ENCODE data around the gene DHRS7. TPM values are rescaled to one million over a fixed set of nuclear protein-coding genes. Genes with fewer than 3 reads are reported as not detected.
"Not testable (repeated sequence)": the region's sequence is repeated elsewhere in the genome, so short reads cannot be mapped to it uniquely, and the experiment has no call there.

The DHRS7 gene
- polyA plus RNA-seq, 2 donors, result 33.3 to 37.5 TPM

DNA sequence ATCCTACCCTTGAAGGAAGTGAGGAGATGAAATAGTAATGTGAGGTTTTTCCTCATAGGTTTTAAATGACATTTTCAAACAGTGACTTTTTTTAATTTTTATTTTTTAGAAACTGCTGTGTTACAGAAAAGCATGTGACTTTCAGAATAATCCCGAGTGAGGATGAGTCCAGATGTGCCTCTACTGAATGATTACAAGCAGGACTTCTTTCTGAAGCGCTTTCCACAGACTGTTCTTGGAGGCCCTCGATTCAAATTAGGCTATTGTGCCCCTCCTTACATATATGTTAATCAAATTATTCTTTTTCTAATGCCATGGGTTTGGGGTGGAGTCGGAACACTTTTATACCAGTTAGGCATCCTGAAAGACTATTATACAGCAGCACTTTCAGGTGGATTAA lies 57.7 kb downstream of the DHRS7 start:
- H3K4me1 ChIP-seq (ENCODE audit: control insufficient read depth in 2 of 2, insufficient read depth in 2 of 2, low read length in 1 of 2), result no peaks in the 10 kb centered on the region
- no peak overlapping the region for H3K27ac ChIP-seq (ENCODE audit: low read depth in 2 of 2, low read length in 1 of 2)
- 86 to 87% methylated on average over 4 of the region's 4 CpGs for WGBS, 2 donors

GRCh38 chr14:60106339-60106738 lies 58.9 kb downstream of the DHRS7 start:
- Histone ChIP-seq H3K36me3 (ENCODE audit: control insufficient read depth in 2 of 2, insufficient read depth in 2 of 2, low read length in 1 of 2) (no peaks in the 10 kb centered on the region), H3K27me3 (ENCODE audit: control insufficient read depth in 1 of 2, insufficient read depth in 2 of 2, low read length in 2 of 2) (no peaks in the 10 kb centered on the region), H3K9me3 (ENCODE audit: control insufficient read depth in 2 of 2, insufficient read depth in 1 of 2, low read depth in 1 of 2, low read length in 1 of 2) (no peaks in the 10 kb centered on the region), H3K4me3 (ENCODE audit: low read depth in 1 of 2, low read length in 2 of 2) (no peak overlapping the region), H3K4me1 (ENCODE audit: control insufficient read depth in 2 of 2, insufficient read depth in 2 of 2, low read length in 1 of 2) (no peaks in the 10 kb centered on the region), H3K27ac (ENCODE audit: low read depth in 2 of 2, low read length in 1 of 2) (no peak overlapping the region)
- WGBS, 2 donors, result 58 to 74% methylated on average over 2 of the region's 2 CpGs

More for the DNA sequence above, 57.7 kb downstream of the DHRS7 start:
- Histone ChIP-seq H3K36me3 (ENCODE audit: control insufficient read depth in 2 of 2, insufficient read depth in 2 of 2, low read length in 1 of 2) (no peaks in the 10 kb centered on the region), H3K27me3 (ENCODE audit: control insufficient read depth in 1 of 2, insufficient read depth in 2 of 2, low read length in 2 of 2) (no peaks in the 10 kb centered on the region), H3K4me3 (ENCODE audit: low read depth in 1 of 2, low read length in 2 of 2) (no peak overlapping the region), H3K9me3 (ENCODE audit: control insufficient read depth in 2 of 2, insufficient read depth in 1 of 2, low read depth in 1 of 2, low read length in 1 of 2) (no peaks in the 10 kb centered on the region)

DNA sequence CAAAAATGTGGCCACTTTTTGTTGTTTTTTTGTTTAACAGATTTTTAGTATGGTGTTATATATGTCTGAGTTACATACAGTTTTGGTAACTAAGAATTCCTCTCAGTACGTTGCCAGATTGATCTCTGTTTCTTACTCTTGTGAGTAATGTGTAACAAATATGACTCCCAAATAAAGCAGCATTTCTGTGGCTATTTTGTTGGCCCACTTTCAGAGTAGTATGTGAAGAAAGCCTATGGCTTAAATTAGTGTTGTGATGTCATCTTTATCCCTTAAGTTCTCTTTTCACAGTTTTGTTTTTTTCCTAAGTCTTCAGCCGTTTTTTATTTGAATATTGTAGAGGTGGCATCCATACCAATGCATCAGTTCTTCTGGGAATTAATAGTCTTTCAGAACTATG lies 62.8 kb downstream of the DHRS7 start:
- Histone ChIP-seq H3K4me1 (ENCODE audit: control insufficient read depth in 2 of 2, insufficient read depth in 2 of 2, low read length in 1 of 2) (no peaks in the 10 kb centered on the region), H3K27ac (ENCODE audit: low read depth in 2 of 2, low read length in 1 of 2) (no peak overlapping the region)
- 30 to 50% methylated on average over 2 of the region's 2 CpGs for WGBS, 2 donors

DNA sequence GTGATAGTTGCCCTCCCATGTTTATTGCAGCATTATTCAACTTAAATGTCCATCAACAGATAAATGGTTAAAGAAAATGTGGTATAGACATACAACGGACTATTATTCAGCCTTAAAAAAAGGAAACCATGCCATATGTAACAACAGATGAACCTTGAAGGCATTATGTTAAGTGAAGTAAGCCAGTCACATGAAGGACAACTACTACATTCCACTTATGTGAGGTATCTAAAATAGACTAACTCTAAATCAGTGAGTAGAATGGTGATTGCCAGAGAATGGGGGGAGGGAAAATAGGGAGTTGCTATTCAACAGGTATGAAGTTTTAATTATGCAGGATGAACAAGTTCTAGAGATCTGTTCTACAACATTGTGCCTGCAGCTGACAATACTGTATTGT lies 63.4 kb downstream of the DHRS7 start:
- Histone ChIP-seq H3K27me3 (ENCODE audit: control insufficient read depth in 1 of 2, insufficient read depth in 2 of 2, low read length in 2 of 2) (no peaks in the 10 kb centered on the region), H3K9me3 (ENCODE audit: control insufficient read depth in 2 of 2, insufficient read depth in 1 of 2, low read depth in 1 of 2, low read length in 1 of 2) (no peaks in the 10 kb centered on the region), H3K36me3 (ENCODE audit: control insufficient read depth in 2 of 2, insufficient read depth in 2 of 2, low read length in 1 of 2) (no peaks in the 10 kb centered on the region), H3K4me3 (ENCODE audit: low read depth in 1 of 2, low read length in 2 of 2) (no peak overlapping the region), H3K27ac (ENCODE audit: low read depth in 2 of 2, low read length in 1 of 2) (no peak overlapping the region), H3K4me1 (ENCODE audit: control insufficient read depth in 2 of 2, insufficient read depth in 2 of 2, low read length in 1 of 2) (no peaks in the 10 kb centered on the region)
- 96 to 98% methylated on average over 1 of the region's 1 CpG for WGBS, 2 donors

More for the DNA sequence above, 62.8 kb downstream of the DHRS7 start:
- Histone ChIP-seq H3K27me3 (ENCODE audit: control insufficient read depth in 1 of 2, insufficient read depth in 2 of 2, low read length in 2 of 2) (no peaks in the 10 kb centered on the region), H3K4me3 (ENCODE audit: low read depth in 1 of 2, low read length in 2 of 2) (no peak overlapping the region), H3K9me3 (ENCODE audit: control insufficient read depth in 2 of 2, insufficient read depth in 1 of 2, low read depth in 1 of 2, low read length in 1 of 2) (no peaks in the 10 kb centered on the region), H3K36me3 (ENCODE audit: control insufficient read depth in 2 of 2, insufficient read depth in 2 of 2, low read length in 1 of 2) (no peaks in the 10 kb centered on the region)

DNA sequence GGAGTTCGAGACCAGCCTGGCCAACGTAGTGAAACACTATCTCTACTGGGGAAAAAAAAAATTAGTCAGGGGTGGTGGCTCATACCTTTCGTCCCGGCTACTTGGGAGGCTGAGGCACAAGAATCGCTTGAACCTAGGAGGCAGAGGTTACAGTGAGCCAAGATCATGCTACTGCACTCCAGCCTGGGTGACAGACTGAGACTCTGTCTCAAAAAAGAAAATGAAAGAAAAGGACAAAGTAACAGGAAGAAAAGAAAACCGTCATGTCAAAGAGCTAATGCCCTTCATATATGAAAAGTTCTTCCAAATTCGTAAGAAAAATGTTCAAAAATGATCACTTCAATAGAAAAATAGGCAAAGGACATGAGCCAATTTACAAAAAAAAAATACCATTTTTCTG lies 65.3 kb downstream of the DHRS7 start:
- 94 to 96% methylated on average over 7 of the region's 7 CpGs for WGBS, 2 donors
- H3K27ac ChIP-seq (ENCODE audit: low read depth in 2 of 2, low read length in 1 of 2), result not testable (repeated sequence)

DNA sequence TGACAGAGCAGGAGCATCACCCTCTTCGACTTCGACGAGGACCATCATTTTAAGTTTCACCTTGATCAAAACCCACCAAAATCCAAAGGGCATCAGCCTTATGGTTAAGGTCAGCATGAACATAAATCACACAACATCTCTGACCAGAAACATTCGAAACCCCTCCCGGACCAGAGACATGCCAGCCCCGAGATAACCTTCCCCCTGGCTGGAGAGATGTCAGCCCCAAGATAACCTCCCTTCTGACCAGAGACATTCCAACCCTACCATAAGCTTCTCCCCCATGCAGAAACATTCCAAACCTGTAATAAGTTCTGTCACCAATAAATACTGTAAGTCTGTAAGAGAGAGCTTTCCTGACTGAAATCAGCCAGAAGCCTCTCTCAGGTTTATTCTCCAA lies 67.2 kb downstream of the DHRS7 start:
- Histone ChIP-seq H3K4me3 (ENCODE audit: low read depth in 1 of 2, low read length in 2 of 2) (no peak overlapping the region), H3K27me3 (ENCODE audit: control insufficient read depth in 1 of 2, insufficient read depth in 2 of 2, low read length in 2 of 2) (no peaks in the 10 kb centered on the region), H3K36me3 (ENCODE audit: control insufficient read depth in 2 of 2, insufficient read depth in 2 of 2, low read length in 1 of 2) (no peaks in the 10 kb centered on the region), H3K4me1 (ENCODE audit: control insufficient read depth in 2 of 2, insufficient read depth in 2 of 2, low read length in 1 of 2) (peaks cover 0 to 3% of the 10 kb centered on the region in 2 donors), H3K27ac (ENCODE audit: low read depth in 2 of 2, low read length in 1 of 2) (no peak overlapping the region), H3K9me3 (ENCODE audit: control insufficient read depth in 2 of 2, insufficient read depth in 1 of 2, low read depth in 1 of 2, low read length in 1 of 2) (no peaks in the 10 kb centered on the region)
- 93 to 96% methylated on average over 6 of the region's 6 CpGs for WGBS, 2 donors

More for the DNA sequence above, 65.3 kb downstream of the DHRS7 start:
- H3K4me3 ChIP-seq (ENCODE audit: low read depth in 1 of 2, low read length in 2 of 2); H3K27me3 ChIP-seq (ENCODE audit: control insufficient read depth in 1 of 2, insufficient read depth in 2 of 2, low read length in 2 of 2); H3K36me3 ChIP-seq (ENCODE audit: control insufficient read depth in 2 of 2, insufficient read depth in 2 of 2, low read length in 1 of 2); H3K9me3 ChIP-seq (ENCODE audit: control insufficient read depth in 2 of 2, insufficient read depth in 1 of 2, low read depth in 1 of 2, low read length in 1 of 2); H3K4me1 ChIP-seq (ENCODE audit: control insufficient read depth in 2 of 2, insufficient read depth in 2 of 2, low read length in 1 of 2): not testable (repeated sequence)

- Histone ChIP-seq H3K27ac (ENCODE audit: low read depth in 2 of 2, low read length in 1 of 2) (no peak overlapping the region), H3K4me1 (ENCODE audit: control insufficient read depth in 2 of 2, insufficient read depth in 2 of 2, low read length in 1 of 2) (peaks cover 0 to 3% of the 10 kb centered on the region in 2 donors), H3K9me3 (ENCODE audit: control insufficient read depth in 2 of 2, insufficient read depth in 1 of 2, low read depth in 1 of 2, low read length in 1 of 2) (no peaks in the 10 kb centered on the region), H3K27me3 (ENCODE audit: control insufficient read depth in 1 of 2, insufficient read depth in 2 of 2, low read length in 2 of 2) (no peaks in the 10 kb centered on the region), H3K4me3 (ENCODE audit: low read depth in 1 of 2, low read length in 2 of 2) (no peak overlapping the region), H3K36me3 (ENCODE audit: control insufficient read depth in 2 of 2, insufficient read depth in 2 of 2, low read length in 1 of 2) (no peaks in the 10 kb centered on the region)
- WGBS, 2 donors, result 44 to 56% methylated on average over 3 of the region's 3 CpGs
Observed at GRCh38 chr14:60095781-60096450, 69.3 kb downstream of the DHRS7 start.

- peaks cover 0 to 3% of the 10 kb centered on the region in 2 donors for H3K4me1 ChIP-seq (ENCODE audit: control insufficient read depth in 2 of 2, insufficient read depth in 2 of 2, low read length in 1 of 2)
- no peak overlapping the region for H3K4me3 ChIP-seq (ENCODE audit: low read depth in 1 of 2, low read length in 2 of 2)
- H3K27ac ChIP-seq (ENCODE audit: low read depth in 2 of 2, low read length in 1 of 2), result no peak overlapping the region
- H3K27me3 ChIP-seq (ENCODE audit: control insufficient read depth in 1 of 2, insufficient read depth in 2 of 2, low read length in 2 of 2), result no peaks in the 10 kb centered on the region
- no peaks in the 10 kb centered on the region for H3K36me3 ChIP-seq (ENCODE audit: control insufficient read depth in 2 of 2, insufficient read depth in 2 of 2, low read length in 1 of 2)
- H3K9me3 ChIP-seq (ENCODE audit: control insufficient read depth in 2 of 2, insufficient read depth in 1 of 2, low read depth in 1 of 2, low read length in 1 of 2), result no peaks in the 10 kb centered on the region
Observed at GRCh38 chr14:60095231-60095630, 70.0 kb downstream of the DHRS7 start.

- 66 to 70% methylated on average over 5 of the region's 5 CpGs for WGBS, 2 donors
- Histone ChIP-seq H3K4me3 (ENCODE audit: low read depth in 1 of 2, low read length in 2 of 2) (no peak overlapping the region), H3K27ac (ENCODE audit: low read depth in 2 of 2, low read length in 1 of 2) (no peak overlapping the region), H3K27me3 (ENCODE audit: control insufficient read depth in 1 of 2, insufficient read depth in 2 of 2, low read length in 2 of 2) (no peaks in the 10 kb centered on the region), H3K4me1 (ENCODE audit: control insufficient read depth in 2 of 2, insufficient read depth in 2 of 2, low read length in 1 of 2) (peaks cover 0 to 3% of the 10 kb centered on the region in 2 donors), H3K36me3 (ENCODE audit: control insufficient read depth in 2 of 2, insufficient read depth in 2 of 2, low read length in 1 of 2) (no peaks in the 10 kb centered on the region), H3K9me3 (ENCODE audit: control insufficient read depth in 2 of 2, insufficient read depth in 1 of 2, low read depth in 1 of 2, low read length in 1 of 2) (no peaks in the 10 kb centered on the region)
Observed at GRCh38 chr14:60094306-60094897, 70.8 kb downstream of the DHRS7 start.

Measured in esophagus (tissue), 2 donors.